HG02840 (cell line): ENCODE measurements around the gene RPUSD2.

Source experiments
- ATAC-seq: cut with Tn5 transposase; IDR thresholded peaks from one replicate; pipeline ENCODE4 v1.9.1; 2021; ENCODE audit warnings: mild to moderate bottlenecking, moderate library complexity, moderate number of reproducible peaks; ENCODE audit not compliant: unreplicated experiment, low FRiP score

Gene RPUSD2

DNA sequence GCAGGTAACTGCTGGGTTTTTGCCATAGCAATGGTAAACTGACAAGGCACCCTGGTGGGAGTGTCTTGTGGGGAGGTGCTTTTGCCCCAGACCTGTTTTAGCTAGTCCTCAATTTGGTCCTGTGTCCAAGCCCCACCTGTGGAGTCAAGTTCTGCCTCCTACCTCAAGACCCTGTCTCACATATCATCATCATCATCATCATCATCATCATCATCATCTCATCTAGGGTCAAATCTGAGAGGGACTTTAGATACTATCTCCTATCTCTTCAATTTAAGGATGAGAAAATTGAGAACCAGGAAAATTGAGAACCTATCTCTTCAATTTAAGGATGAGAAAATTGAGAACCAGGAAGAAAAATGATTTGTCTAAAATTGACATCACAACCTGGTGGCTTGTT is 34.8 kb downstream of the RPUSD2 start:
- no peak for ATAC-seq

- ATAC-seq = no peak
These were observed 44.0 kb downstream of the RPUSD2 start for GRCh38 chr15:40613080-40613479.

GRCh38 chr15:40618023-40618422 is 48.9 kb downstream of the RPUSD2 start:
- no peak for ATAC-seq

- ATAC-seq = no peak
These were observed 49.8 kb downstream of the RPUSD2 start for GRCh38 chr15:40618906-40619305.

- no peak for ATAC-seq
These were observed 54.3 kb downstream of the RPUSD2 start for GRCh38 chr15:40623361-40623760.
